ENCODE data around the gene ALCAM.

The ALCAM gene

GRCh38 chr3:105406268-105406667, 39.6 kb downstream of the ALCAM start:
- no peak for DNase-seq (ENCODE audit: low spot score)
- TF ChIP-seq, protein P1, sequence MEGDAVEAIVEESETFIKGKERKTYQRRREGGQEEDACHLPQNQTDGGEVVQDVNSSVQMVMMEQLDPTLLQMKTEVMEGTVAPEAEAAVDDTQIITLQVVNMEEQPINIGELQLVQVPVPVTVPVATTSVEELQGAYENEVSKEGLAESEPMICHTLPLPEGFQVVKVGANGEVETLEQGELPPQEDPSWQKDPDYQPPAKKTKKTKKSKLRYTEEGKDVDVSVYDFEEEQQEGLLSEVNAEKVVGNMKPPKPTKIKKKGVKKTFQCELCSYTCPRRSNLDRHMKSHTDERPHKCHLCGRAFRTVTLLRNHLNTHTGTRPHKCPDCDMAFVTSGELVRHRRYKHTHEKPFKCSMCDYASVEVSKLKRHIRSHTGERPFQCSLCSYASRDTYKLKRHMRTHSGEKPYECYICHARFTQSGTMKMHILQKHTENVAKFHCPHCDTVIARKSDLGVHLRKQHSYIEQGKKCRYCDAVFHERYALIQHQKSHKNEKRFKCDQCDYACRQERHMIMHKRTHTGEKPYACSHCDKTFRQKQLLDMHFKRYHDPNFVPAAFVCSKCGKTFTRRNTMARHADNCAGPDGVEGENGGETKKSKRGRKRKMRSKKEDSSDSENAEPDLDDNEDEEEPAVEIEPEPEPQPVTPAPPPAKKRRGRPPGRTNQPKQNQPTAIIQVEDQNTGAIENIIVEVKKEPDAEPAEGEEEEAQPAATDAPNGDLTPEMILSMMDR (IDR thresholded peaks at IDR 0.05; ENCODE audit: extremely low read depth, missing control alignments) = no peak

- TF ChIP-seq, protein P1 (IDR thresholded peaks at IDR 0.05; ENCODE audit: extremely low read depth, missing control alignments) = no peak
- no peak for DNase-seq (ENCODE audit: low spot score)
Observed at GRCh38 chr3:105409364-105409763, 42.7 kb downstream of the ALCAM start.

DNA sequence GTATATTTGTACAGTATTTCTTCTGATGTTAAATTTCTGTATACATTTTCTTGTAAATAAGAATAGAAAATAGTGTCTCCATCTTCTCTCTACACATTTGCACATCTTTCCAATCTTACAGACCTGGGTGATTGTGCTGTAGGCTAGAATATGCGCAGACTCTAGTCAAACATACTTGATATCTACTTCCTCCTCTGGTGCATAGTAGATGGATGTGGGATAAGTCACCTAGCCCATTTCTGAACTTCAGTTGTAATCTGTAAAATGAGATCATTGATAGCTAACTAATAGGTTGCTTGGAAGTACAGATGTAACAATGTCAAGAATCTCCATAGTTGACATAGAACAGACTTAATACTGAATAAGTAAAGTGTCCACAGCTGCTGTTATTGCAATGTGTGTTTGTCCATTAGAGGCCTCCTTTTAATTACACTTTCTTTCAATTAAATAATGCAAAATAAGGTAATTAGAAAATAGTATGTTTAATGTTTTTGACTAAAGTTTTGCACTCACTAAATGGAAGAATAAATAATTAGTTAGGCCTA, 46.7 kb downstream of the ALCAM start:
- no peak for DNase-seq (ENCODE audit: low spot score)
- TF ChIP-seq, protein P1 (IDR thresholded peaks at IDR 0.05; ENCODE audit: extremely low read depth, missing control alignments) = no peak

DNA sequence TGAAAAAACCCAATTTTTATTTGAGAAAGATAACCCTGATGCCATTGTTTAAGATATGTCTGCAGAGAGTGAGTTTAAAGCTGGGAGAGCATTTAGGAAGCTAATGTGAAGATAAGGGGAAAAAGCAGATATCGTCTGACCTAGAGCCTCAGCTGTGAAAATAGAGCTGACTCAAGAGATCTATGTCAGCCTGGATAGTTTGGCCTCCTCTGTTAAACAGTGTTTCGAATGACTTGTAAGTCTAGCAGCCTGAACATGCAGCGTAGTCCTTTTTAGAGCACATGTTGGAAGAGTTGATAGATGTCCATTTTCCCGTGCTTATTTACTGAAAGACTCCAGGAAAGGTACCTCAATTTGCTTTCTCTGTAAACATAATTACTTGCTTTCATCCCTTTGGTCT, 48.1 kb downstream of the ALCAM start:
- DNase-seq (ENCODE audit: low spot score) = no peak
- TF ChIP-seq, protein P1 (IDR thresholded peaks at IDR 0.05; ENCODE audit: extremely low read depth, missing control alignments) = no peak

- TF ChIP-seq, protein P1 (IDR thresholded peaks at IDR 0.05; ENCODE audit: extremely low read depth, missing control alignments) = no peak
- DNase-seq (ENCODE audit: low spot score) = no peak
Observed at GRCh38 chr3:105415951-105416350, 49.2 kb downstream of the ALCAM start.

- no peak for DNase-seq (ENCODE audit: low spot score)
- TF ChIP-seq, protein P1 (IDR thresholded peaks at IDR 0.05; ENCODE audit: extremely low read depth, missing control alignments) = no peak
Observed at GRCh38 chr3:105417525-105418289, 51.0 kb downstream of the ALCAM start.

GRCh38 chr3:105422645-105423044, 55.9 kb downstream of the ALCAM start:
- TF ChIP-seq, protein P1 (IDR thresholded peaks at IDR 0.05; ENCODE audit: extremely low read depth, missing control alignments) = no peak
- DNase-seq (ENCODE audit: low spot score) = no peak

Measured in GM20000 (cell line).